Natural killer cell (primary cell): Measurements from ENCODE around the gene POC1B. TPM values are rescaled to one million over a fixed set of nuclear protein-coding genes. Genes with fewer than 3 reads are reported as not detected.
A peak's percentile ranks its signal among the peaks of the same experiment; 100 is the strongest.

Source experiments
- ATAC-seq, 3 donors: fragments of 150-1000 bp in 2 of 3; fragments of 200-7000 bp in 1 of 3; cut with Tn5 transposase; 1 replicate in 1 of 3; 2 replicates in 2 of 3; pipeline ENCODE4 v1.10.0; 2021; ENCODE audit warnings: mild to moderate bottlenecking in 2 of 3, moderate library complexity in 2 of 3
- DNase-seq, 2 donors: peaks; one replicate each; pipeline versions ENCODE4 v3.0.0 to v3.0.0-alpha.2; 2013 to 2021; ENCODE audit warnings: mixed read lengths in 1 of 2
- H3K27ac ChIP-seq: one replicate; pipeline ENCODE4 v1.5.1; 2013; ENCODE audit warnings: mild to moderate bottlenecking, low read length
- H3K27me3 ChIP-seq: one replicate; pipeline ENCODE4 v1.6.1; 2013; ENCODE audit warnings: low read length; ENCODE audit not compliant: control insufficient read depth, insufficient read depth
- H3K36me3 ChIP-seq: one replicate; pipeline ENCODE4 v1.6.1; 2013; ENCODE audit warnings: low read length; ENCODE audit not compliant: control insufficient read depth, insufficient read depth
- H3K4me1 ChIP-seq: one replicate; pipeline ENCODE4 v1.6.1; 2013; ENCODE audit warnings: low read length; ENCODE audit not compliant: control insufficient read depth, insufficient read depth
- H3K4me3 ChIP-seq: one replicate; pipeline ENCODE4 v1.5.1; 2013; ENCODE audit warnings: low read length
- H3K9me3 ChIP-seq: one replicate; pipeline ENCODE4 v1.6.1; 2013; ENCODE audit warnings: low read length; ENCODE audit not compliant: control insufficient read depth, insufficient read depth
- H3K27ac Mint-ChIP-seq, 2 donors: one replicate each; pipeline ENCODE4 v1.8.0; 2022; ENCODE audit warnings: mild to moderate bottlenecking in 2 of 2, mixed read lengths in 2 of 2, moderate library complexity in 1 of 2
- H3K27me3 Mint-ChIP-seq, 2 donors: one replicate each; pipeline ENCODE4 v1.8.0; 2022; ENCODE audit warnings: low read depth in 2 of 2, mixed read lengths in 2 of 2
- H3K36me3 Mint-ChIP-seq: one replicate; pipeline ENCODE4 v1.8.0; 2022; ENCODE audit warnings: mixed read lengths
- H3K4me1 Mint-ChIP-seq, 2 donors: one replicate each; pipeline ENCODE4 v1.8.0; 2022; ENCODE audit warnings: mixed read lengths in 2 of 2
- H3K4me3 Mint-ChIP-seq: one replicate; pipeline ENCODE4 v1.8.0; 2022; ENCODE audit warnings: mild to moderate bottlenecking, moderate library complexity, mixed read lengths
- H3K9me3 Mint-ChIP-seq, 2 donors: one replicate each; pipeline ENCODE4 v1.8.0; 2022; ENCODE audit warnings: mixed read lengths in 2 of 2
- CTCF ChIP-seq: fragments of 200-600 bp; IDR thresholded peaks from one replicate; pipeline ENCODE4 v1.8.0; 2022; ENCODE audit warnings: antibody characterized with exemption
- WGBS: methylation state at CpG from one replicate; pipeline ENCODE4 v1.1.7; 2013; ENCODE audit warnings: missing lambda C conversion rate; ENCODE audit not compliant: insufficient coverage; 5-methylcytosine and 5-hydroxymethylcytosine counted together
- intact Hi-C: fragments of 100-400 bp; cut with micrococcal nuclease; formaldehyde crosslinking; loops from one replicate; pipeline ENCODE4 v1.14.2; 2022
- total RNA-seq, 4 donors: library from RNA; stranded (reverse); fragments of 120-200 nt in 1 of 4; gene quantifications; one replicate each; pipeline versions ENCODE4 v1.2.3 to v1.2.4, GENCODE V29; 2013 to 2022

POC1B gene
- total RNA-seq, 3 donors from 2014 or later (not counting 1 experiment from before 2014, with no cell fraction given): 29.8 to 40.9 (median 38.0) TPM

- no peaks in the 10 kb centered on the region for H3K9me3 Mint-ChIP-seq
- Histone ChIP-seq H3K36me3 (no peaks in the 10 kb centered on the region), H3K27me3 (no peaks in the 10 kb centered on the region), H3K9me3 (no peaks in the 10 kb centered on the region), H3K4me3 (no peak overlapping the region), H3K27ac (no peak overlapping the region), H3K4me1 (no peaks in the 10 kb centered on the region)
- ATAC-seq (peak in 2 of 3 donors; percentile 36 to 54), DNase-seq (no peak)
- H3K27ac Mint-ChIP-seq: peak overlapping the region; percentile 10 to 39
- no peaks in the 10 kb centered on the region for H3K27me3 Mint-ChIP-seq
- no peaks in the 10 kb centered on the region for H3K36me3 Mint-ChIP-seq
- no peak for TF ChIP-seq CTCF
- intact Hi-C loops: no loop called here
- H3K4me3 Mint-ChIP-seq: no peak overlapping the region
- WGBS: 34% methylated on average over 6 of the region's 6 CpGs
- peaks cover 18 to 24% of the 10 kb centered on the region in 2 donors for H3K4me1 Mint-ChIP-seq
Measured at GRCh38 chr12:89389755-89390661, 135.8 kb downstream of the POC1B start.

- H3K4me1 ChIP-seq: peaks cover 7% of the 10 kb centered on the region
Measured at GRCh38 chr12:89386138-89386537, 139.7 kb downstream of the POC1B start.

GRCh38 chr12:89384807-89385206, 141.0 kb downstream of the POC1B start:
- no peaks in the 10 kb centered on the region for H3K9me3 ChIP-seq
- no peaks in the 10 kb centered on the region for H3K36me3 Mint-ChIP-seq
- intact Hi-C loops: no loop called here
- H3K4me1 ChIP-seq: peaks cover 7% of the 10 kb centered on the region
- 96% methylated on average over 3 of the region's 3 CpGs for whole genome bisulfite sequencing
- no peaks in the 10 kb centered on the region for H3K27me3 ChIP-seq
- H3K9me3 Mint-ChIP-seq: no peaks in the 10 kb centered on the region
- no peak overlapping the region for H3K27ac ChIP-seq
- H3K36me3 ChIP-seq: no peaks in the 10 kb centered on the region
- ATAC-seq (no peak), DNase-seq (no peak)
- H3K27ac Mint-ChIP-seq: no peak overlapping the region
- no peaks in the 10 kb centered on the region for H3K27me3 Mint-ChIP-seq
- no peak for TF ChIP-seq CTCF
- no peak overlapping the region for H3K4me3 Mint-ChIP-seq
- peaks cover 9% of the 10 kb centered on the region in 2 donors for H3K4me1 Mint-ChIP-seq
- H3K4me3 ChIP-seq: no peak overlapping the region

More at GRCh38 chr12:89386138-89386537, 139.7 kb downstream of the POC1B start:
- TF ChIP-seq CTCF: no peak
- Mint-ChIP-seq H3K27ac (no peak overlapping the region), H3K4me1 (peaks cover 20 to 21% of the 10 kb centered on the region in 2 donors), H3K36me3 (no peaks in the 10 kb centered on the region), H3K27me3 (no peaks in the 10 kb centered on the region), H3K4me3 (no peak overlapping the region), H3K9me3 (no peaks in the 10 kb centered on the region)
- Histone ChIP-seq H3K36me3 (no peaks in the 10 kb centered on the region), H3K27me3 (no peaks in the 10 kb centered on the region), H3K4me3 (no peak overlapping the region), H3K9me3 (no peaks in the 10 kb centered on the region), H3K27ac (no peak overlapping the region)
- ATAC-seq: no peak
- intact Hi-C loops: no loop called here
- no peak for DNase-seq
- WGBS: 76% methylated on average over 3 of the region's 3 CpGs
